ENCODE results near the gene RPL13.

The RPL13 gene

GRCh38 chr16:89560378-89561141 is at the start of gene RPL13:
Gene RPL13 (plus strand): TSS chr16:89560682. CDS start chr16:89560960, 278 bp downstream.
- DNase-seq: peak; percentile 84

DNA sequence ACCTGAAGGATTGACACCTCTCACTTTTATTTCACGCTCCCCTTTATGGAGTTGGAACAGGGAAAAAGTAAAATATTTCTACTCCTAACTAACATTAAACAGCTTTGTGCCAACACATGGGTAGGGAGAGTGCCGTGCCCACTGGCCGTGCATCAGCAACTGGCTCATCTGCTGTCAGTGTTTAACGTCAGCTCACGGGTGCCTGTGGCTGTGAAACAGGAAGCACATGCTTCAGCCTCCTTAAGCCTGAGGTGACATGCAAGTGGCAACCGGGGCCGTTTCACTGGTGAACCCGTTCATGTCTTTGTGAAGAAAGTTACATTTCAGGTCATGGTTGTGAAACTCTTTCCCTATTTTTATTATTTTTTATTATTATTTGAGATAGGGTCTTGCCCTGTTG is 49.1 kb upstream of the RPL13 start:
- no peak for DNase-seq

DNA sequence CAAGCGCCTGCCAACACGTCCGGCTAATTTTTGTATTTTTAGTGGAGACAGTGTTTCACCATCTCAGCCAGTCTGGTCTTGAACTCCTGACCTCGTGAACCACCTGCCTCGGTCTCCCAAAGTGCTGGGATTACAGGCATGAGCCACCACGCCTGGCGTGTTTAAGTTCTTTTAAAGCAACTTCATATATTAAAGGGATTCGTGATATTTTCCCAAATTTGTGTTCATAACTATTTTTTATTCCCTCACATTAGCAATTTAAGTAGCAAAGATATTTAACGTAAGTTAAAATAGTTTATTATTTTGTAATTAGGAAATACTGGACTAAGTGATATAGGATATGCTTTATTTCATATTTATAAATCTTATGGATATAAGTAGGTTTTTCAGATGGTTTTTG is 48.0 kb upstream of the RPL13 start:
- DNase-seq: no peak

DNA sequence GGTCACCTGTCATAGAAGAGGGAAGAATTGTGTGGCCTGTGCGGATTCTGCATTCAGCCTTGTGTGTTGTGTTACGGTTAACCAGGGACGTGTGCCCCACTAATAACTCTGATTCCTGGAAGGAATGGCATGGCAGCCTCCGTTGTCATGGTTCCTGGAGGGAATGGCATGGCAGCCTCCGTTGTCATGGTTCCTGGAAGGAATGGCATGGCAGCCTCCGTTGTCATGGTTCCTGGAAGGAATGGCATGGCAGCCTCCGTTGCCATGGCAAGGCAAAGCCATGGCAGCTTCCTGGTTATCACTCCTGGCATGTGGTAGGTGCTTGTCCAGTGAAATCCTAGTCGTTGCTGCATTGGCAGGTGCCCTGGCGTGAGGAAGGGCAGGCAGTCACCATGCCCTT is 43.4 kb upstream of the RPL13 start:
- DNase-seq: no peak

DNA sequence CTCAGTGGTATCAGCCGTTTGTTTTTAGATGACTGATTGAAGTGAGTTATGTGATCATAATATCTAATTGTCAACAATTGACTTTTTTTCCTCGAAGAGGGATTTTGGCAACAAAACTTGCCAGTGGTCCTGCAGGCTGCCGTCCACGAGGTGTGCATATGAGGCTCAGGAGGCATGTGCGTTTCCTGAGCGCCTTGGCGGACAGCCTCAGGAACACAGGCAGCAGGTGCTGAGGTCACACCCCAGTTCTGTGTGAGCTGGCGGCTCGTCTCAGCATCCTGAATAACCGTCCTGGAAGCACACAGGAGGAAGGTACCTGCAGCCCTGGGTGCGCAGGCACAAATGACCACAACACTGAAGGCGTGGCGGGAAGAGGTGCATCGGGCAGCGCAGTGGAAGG is 40.6 kb upstream of the RPL13 start:
- no peak for DNase-seq

DNA sequence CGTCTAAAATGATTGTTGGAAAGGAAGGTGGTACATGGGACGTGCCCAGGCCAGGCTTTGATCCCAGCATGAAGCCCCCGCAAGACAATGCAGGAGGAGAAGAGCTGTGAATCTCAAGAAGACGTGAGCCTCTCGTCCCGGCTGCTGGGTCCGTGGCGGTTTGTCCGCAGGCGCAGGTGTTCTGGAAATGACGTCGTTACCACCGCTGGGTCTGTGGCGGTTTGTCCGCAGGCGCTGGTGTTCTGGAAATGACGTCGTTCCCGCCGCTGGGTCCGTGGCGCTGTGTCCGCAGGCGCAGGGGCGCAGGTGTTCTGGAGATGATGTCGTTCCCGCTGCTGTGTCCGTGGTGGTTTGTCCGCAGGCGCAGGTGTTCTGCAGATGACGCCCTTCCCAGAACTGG is 38.2 kb upstream of the RPL13 start:
- no peak for DNase-seq

- no peak for DNase-seq
These were observed 36.7 kb upstream of the RPL13 start for GRCh38 chr16:89523680-89524344.

DNA sequence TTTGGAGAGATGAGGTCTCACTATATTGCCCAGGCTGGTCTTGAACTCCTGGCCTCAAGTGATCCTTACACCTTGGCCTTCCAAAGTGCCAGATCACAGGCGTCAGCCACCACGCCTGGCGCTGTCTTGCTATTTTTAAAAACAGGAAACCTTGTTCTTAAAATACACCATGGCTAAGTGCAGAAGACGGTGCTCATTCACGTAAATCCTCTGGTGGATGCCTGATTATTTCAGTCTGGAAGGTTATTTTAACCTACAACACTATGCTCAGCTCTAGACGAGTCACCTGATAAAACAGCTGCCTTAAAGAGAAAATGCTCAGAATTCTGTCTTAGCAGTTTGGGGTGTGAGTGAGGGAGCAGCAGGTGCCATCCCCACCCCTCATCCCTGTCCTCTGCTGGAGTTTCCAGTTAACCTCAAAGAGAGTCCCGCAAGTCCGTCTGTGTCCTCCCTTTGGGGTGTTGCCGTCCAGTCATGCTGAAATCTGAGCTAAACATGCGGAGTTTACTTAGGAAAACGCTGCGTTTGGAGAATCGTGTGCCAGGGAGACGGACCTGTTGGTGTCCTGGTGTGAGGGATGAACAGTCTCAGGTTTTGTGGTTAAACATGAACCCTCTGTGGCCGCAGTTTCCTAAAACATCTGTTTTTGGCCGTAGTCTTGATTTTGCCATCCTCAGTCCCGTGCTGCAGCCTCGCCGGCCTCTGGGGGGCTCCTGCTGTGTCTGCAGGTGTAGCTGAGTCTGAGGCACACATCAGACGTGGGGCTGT is 35.2 kb upstream of the RPL13 start:
- no peak for DNase-seq

- DNase-seq: no peak
These were observed 31.4 kb upstream of the RPL13 start for GRCh38 chr16:89529097-89529496.

- no peak for DNase-seq
These were observed 29.8 kb upstream of the RPL13 start for GRCh38 chr16:89530401-89531381.

DNA sequence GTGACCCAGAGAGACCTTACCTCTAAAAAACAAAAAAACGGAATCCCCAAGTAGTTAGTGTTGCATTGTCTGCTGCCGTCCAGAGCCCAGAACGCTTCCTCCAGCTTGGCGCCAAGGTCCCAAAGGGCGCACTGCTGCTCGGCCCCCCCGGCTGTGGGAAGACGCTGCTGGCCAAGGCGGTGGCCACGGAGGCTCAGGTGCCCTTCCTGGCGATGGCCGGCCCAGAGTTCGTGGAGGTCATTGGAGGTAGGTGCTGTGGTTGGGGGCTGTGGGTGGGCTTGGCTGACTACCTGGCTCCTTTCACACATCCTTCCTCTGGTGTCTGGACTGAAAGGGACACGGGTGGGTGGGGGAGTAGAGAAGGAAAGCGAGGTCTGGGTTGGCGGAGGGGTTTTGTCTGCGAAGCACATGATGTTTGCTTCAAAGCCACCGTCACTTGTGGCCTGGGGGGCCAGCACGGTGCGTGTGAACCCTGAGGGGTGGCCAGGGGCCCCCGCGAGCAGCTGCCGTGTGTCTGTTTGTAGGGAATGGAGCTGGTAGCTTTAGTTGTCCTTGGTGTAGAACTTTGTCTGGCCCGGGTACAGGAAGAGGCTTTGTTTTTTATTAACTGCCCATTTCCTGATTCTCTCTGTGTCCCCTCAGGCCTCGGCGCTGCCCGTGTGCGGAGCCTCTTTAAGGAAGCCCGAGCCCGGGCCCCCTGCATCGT is 28.5 kb upstream of the RPL13 start:
- no peak for DNase-seq

GRCh38 chr16:89534252-89534756 is 26.2 kb upstream of the RPL13 start:
- DNase-seq: no peak

- DNase-seq: no peak
These were observed 24.1 kb upstream of the RPL13 start for GRCh38 chr16:89536371-89536770.

DNA sequence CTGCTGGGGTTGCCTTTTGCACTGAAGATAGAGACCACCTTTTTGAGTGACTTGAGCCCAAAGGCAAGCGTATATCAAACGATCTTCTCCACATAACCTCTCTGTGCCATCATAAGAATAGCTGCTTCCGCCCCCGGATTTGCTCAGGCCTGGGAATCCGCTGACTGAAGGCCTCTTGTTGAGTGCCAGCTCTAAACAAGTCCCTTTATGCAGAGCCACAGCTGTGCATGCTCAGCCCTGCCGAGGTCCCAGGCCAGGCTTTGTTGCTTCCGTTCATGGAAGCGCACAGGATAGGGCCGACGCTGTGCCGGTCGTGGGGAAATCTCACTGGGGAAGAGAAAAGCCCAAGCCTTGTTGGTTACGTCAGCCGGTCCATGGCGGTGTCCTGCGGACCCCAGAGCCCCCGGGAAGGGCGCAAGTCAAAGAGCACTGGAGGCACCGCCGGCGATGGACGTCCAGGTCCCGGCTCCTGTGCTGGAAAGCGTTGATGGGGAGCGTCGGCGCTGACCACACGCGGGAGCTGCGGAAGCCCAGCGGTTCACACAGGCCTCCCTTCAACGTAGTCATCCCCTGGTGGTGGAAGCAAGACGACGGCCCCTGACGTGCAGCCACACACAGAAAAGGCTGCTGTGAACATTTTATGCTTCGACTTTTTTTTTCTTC is 23.5 kb upstream of the RPL13 start:
- no peak for DNase-seq

DNA sequence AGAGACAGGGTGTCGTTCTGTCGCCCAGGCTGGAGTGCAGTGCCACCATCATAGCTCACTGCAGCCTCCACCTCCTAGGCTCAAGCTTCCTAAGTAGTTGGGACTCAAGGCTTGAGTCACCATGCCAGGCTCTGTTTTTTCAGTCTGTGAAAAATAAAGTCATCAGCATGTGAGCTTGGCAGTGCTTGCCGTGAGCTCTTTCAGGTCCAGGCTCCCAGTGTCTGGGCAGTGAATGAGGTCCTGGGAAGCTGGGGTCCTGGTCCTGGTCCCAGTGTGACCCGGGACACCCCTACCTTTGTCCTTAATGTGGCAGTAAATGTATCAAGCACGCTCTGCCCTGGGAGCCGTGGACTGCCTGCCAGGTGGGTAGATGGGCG is 22.9 kb upstream of the RPL13 start:
- no peak for DNase-seq

- DNase-seq: no peak
These were observed 22.2 kb upstream of the RPL13 start for GRCh38 chr16:89538286-89538685.

- DNase-seq: no peak
These were observed 19.9 kb upstream of the RPL13 start for GRCh38 chr16:89540557-89540956.

- no peak for DNase-seq
These were observed 18.7 kb upstream of the RPL13 start for GRCh38 chr16:89541792-89542191.

DNA sequence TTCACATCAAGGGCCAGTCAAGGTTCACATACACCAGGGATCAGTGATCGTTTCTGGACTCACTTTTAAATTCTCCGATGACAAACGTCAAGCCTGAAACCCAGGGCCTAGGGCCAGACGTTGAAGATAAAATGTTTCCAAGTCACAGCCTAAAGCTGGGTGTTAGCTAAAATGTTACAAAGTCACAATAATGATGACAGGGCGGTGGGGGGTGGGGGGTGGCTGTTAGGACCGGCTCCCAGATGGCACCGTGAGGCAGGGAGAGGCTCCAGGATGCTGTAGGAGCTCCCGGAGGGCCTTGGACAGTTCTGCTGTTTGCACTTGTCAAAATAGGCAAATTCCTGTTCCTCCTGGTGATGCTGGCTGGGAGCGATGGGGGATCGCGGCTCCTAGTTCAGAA is 16.4 kb upstream of the RPL13 start:
- DNase-seq: no peak

DNA sequence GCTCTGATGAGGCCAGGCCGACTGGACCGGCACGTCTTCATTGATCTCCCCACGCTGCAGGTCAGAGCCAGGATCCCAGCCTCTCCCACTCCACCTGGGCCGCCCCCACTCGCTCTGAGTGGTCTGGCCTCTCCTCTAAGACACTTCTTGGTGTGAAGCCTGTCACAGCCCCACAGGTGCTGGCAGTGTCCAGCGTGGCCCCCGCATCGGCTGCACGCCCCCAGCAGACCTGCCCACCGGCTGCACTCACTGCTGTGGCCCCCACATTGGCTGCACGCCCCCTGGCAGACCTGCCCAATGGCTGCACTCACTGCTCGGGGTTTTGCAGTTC is 15.8 kb upstream of the RPL13 start:
- DNase-seq: no peak
